NCI-H446 treated with DMSO at 0.1 percent for 48 hours (cell line): ENCODE data around the gene CCDC34.

Experiments used
- DNase-seq: peaks from one replicate; lab custom pipeline; 2025; lab: John Stamatoyannopoulos, UW

The CCDC34 gene, protein sequence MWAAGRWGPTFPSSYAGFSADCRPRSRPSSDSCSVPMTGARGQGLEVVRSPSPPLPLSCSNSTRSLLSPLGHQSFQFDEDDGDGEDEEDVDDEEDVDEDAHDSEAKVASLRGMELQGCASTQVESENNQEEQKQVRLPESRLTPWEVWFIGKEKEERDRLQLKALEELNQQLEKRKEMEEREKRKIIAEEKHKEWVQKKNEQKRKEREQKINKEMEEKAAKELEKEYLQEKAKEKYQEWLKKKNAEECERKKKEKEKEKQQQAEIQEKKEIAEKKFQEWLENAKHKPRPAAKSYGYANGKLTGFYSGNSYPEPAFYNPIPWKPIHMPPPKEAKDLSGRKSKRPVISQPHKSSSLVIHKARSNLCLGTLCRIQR

DNA sequence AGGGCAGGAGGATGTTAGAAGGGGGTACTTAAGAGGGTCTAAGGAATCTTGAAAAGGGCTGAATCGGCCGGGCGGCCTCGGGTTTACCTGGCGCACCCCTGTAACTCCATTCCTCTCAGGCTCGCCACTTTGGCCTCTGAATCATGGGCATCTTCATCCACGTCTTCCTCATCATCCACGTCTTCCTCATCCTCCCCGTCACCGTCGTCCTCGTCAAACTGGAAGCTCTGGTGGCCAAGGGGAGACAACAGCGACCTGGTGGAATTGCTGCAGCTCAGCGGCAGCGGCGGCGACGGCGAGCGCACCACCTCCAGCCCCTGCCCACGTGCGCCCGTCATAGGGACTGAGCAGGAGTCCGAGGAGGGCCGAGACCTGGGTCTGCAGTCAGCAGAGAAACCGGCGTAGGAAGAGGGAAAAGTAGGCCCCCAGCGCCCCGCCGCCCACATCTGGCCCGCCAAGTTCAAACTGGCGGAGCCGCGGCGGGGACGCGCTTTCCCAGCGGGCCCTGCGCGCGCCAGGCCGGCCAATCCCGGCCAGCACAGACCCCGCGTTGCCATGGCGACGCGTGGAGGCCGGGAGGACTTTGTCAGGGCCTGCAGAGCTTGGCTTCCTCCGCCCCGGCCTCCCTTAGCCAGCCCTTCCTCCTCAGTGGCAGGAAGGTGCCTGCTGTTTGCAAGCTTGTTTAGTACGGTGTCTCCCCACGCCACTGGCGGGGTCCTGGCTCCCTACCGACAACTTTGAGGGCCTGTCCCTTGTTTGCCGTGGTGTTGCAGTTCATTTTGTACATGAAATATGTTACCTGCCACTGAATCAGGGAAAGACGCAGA is at the start of gene CCDC34:
TSS of gene CCDC34 (minus strand) at position 467 of the 827 bp plus-strand sequence. CDS start at position 446, 21 bp downstream.
- peak; percentile 81 for DNase-seq

GRCh38 chr11:27412192-27412691 is 49.2 kb upstream of the CCDC34 start:
- no peak for DNase-seq

DNA sequence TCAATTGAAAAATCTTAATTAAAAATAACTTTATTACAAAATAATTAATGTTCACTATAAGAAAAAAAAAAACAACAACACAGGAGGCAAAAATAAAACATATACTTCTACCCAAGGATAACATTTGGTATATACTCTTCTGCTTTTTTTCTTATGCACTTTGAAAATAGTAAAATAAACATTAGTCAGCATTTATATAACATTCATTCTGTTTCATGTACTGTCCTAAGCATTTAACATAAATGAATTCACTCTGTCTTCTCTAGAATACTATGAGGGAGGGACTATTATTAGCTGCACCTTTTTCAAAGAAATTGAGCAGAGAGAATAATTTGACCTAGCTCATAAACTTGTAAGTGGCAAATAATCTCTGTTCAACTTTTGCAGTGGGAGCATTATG is 48.3 kb upstream of the CCDC34 start:
- no peak for DNase-seq

DNA sequence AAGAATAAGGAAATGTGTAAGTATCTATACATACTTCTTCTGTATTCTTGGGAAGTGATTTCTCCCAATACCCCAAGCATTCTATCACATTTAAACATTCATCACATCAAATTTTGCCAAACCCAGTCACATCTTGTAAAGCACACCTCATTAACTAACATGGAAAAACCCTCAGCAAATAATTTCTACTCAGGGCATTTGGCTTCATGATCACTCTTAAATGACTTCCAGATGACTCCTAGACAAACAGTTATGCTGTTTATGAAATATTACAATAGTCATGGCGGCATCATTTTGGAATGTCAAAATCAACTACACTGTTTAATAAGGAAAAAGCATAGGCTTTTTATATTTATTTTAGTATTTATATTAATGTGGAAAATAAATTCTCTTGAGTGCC is 47.3 kb upstream of the CCDC34 start:
- no peak for DNase-seq

DNA sequence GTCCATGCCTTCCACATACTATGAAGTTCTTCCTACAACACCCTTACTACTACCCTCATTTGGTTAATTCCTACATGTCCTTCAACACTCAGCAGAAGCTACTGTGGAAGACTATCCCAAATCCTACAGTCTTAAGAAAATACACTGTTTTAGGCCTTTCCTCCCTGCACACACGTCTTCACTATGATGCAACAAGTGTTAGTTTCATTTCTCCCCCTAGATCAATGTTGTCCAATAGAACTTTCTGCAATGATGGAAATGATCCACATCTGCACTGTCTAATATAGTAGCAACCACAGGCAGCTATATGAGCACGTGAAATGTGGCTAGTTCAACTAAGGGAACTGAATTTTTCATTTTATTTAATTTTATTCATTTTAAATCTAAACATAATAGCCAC is 46.7 kb upstream of the CCDC34 start:
- DNase-seq = no peak

- no peak for DNase-seq
Measured at GRCh38 chr11:27409049-27409448, 46.0 kb upstream of the CCDC34 start.

- DNase-seq = no peak
Measured at GRCh38 chr11:27408246-27408800, 45.3 kb upstream of the CCDC34 start.

- no peak for DNase-seq
Measured at GRCh38 chr11:27406498-27407354, 43.7 kb upstream of the CCDC34 start.

DNA sequence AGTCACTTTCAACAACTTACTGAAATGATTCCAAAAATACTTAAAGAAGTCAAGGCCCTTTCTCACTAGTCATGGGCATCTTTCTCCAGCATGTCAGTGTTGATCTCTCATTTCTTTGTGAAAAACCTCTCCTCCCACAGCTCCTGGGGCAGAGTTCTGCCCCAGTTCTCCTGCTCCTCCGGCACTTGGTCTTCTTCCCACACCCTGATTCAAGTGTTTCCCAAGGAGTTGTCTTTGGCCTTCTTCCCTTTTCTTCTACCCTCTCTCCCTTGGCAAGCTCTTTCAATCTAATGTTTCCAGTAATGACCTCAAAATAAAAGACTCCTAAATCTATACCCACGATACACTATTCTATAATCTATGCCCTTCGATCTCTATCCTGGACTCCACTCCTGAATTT is 42.1 kb upstream of the CCDC34 start:
- no peak for DNase-seq

- DNase-seq = no peak
Measured at GRCh38 chr11:27404427-27404826, 41.4 kb upstream of the CCDC34 start.

GRCh38 chr11:27403195-27403594 is 40.2 kb upstream of the CCDC34 start:
- DNase-seq = no peak

DNA sequence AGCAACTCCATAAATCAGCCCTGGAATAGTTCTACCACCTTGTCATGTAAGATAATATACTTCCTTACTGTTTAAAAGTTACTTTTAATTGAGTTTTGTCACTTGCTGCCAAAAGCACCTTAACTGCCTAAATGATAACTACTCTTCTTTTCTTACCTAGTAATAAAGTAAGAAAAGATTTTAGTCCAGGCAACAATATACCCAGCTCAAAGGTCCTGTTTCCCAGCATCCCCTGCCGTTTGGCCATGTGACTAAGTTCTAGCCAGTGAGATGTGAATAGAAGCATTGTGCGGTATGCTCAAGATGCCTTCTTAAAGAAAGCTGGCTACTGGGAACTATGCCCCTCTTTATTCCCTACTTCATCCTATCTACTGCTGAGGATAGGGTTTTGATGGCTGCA is 39.4 kb upstream of the CCDC34 start:
- DNase-seq = no peak

DNA sequence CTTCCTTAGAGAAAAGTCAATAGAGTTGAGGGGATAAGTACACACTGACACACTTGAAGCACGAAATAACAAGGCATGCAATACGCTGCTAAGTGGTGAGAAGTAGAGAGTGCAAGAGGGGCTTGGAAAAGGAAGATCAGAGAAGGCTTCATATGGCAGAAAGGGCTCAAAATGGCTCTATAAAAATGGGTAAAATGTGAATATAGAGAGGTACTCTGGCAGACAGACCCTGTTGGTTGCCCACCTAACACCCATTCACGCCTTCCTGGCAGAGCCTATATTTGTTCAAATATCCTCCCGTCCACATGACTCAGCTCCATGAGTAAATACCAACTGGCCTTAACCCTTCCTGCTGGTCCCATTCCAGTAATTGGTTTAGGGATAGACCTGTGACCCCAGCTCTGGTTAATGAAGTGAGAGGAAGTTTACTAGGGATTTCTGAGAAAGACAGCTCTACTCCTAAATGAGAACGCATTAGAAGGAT is 38.9 kb upstream of the CCDC34 start:
- no peak for DNase-seq

DNA sequence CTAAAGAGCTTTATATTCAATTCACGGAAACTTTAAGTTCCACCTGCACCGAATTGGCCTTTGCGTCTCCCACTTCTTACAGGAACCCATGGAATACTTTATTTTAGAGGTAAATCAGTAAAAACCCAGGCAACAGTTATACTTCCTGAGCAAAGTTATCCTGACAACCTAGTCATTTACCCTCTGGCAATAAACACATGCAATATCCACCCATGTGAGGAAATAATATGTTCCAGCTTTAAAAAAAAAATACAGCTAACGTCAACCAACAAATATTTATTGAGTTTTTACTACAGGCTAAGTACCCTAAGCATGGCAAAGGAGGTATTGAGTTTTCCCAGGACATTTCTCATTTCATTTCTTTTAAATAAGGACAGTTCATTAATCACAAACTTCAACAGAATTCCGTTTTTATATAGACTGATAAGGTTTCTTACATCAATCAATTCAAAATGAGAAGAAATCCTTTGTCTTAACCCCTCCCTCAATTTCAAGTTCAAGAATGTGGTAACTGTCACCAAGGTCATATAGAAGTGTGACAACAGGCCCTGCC is 38.3 kb upstream of the CCDC34 start:
- no peak for DNase-seq

DNA sequence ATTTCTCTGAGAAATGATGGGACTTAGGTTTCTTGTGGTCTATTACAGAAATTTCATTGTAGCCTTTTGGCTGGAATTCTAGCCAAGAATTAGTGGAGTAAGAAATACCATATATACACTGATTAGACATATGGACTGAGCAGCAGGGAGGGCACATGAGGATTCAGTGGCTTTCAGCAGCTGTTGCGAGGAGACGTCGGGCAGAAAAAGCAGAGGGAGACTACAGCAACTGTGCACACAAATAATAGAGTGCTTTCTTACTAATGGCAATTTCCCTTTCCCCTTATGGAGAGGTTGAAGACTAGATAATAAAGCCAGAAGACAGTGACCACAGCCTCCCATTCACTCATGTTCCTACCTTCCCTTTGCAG is 35.4 kb upstream of the CCDC34 start:
- peak; percentile 69 for DNase-seq

DNA sequence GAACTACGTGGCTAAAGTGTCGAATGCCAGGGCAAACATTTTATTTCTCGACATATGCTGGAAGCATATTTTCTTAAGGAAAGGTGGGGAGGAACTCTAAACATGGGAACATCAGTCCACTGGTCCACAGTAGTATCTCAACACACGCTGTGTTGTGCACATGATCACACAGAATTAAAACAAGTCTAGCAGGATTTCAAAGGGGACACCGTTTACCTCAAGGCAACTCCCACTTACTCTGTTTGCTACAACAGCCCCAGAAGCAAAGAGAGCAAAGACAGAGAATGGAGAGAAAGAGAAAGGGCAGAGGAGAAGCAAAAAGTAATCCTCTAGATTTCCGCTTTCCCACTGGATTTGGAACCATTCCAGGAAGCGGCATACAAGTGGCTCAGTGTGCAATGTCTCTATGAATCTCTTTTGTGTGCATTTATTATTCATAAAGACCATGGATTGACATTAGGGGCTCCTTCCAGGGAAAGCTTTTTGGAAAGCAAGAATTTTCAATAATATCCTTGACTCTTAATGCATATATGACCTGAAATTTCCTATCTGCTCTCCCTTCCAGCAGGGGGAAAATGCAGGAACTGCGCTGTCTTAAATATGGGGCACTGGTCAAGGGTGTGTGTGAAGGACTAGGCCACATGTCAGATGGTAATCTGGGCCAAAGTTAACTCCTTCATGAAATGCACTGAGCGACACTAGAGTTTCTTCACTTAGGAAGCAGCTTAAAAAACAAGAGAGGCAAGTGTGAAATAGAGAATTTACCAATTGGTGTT is 34.8 kb upstream of the CCDC34 start:
- DNase-seq = no peak

- DNase-seq = no peak
Measured at GRCh38 chr11:27396259-27396839, 33.3 kb upstream of the CCDC34 start.

GRCh38 chr11:27395556-27396258 is 32.7 kb upstream of the CCDC34 start:
- DNase-seq = no peak

DNA sequence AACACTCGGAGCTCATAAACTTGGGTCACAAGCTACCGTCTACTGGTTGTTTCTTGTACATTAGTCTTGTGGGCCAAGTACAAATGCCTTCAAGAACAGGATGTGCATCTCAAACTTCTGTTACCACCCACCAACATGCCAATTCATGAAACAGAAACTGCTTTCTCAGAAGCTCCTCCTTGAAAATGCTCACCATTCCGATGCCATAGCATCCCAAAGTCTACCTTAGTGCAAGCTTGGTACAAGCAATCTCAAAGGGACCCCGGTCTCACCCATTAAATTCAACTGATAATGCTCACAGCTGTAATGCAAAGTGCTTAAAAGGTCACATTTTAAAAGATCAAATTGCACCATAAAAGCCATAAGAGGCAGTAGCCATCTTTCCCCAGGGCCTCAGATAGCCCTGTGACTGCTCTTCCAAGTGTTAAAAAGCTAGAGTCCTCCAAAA is 31.8 kb upstream of the CCDC34 start:
- DNase-seq = no peak
